AG09309 (cell line): ENCODE measurements around the gene WNT9B.

Experiments
- DNase-seq: peaks from one replicate; pipeline ENCODE4 v3.0.0-alpha.2; 2010; ENCODE audit warnings: low read depth
- H3K4me3 ChIP-seq: 2 replicates; pipeline ENCODE4 v1.5.1; 2011; ENCODE audit warnings: mild to moderate bottlenecking, low read depth, low read length, moderate library complexity; ENCODE audit not compliant: control insufficient read depth
- CTCF ChIP-seq: IDR thresholded peaks from 2 replicates; pipeline ENCODE4 v1.5.1; 2011; ENCODE audit warnings: mild to moderate bottlenecking, low read depth, low read length, inconsistent platforms; ENCODE audit not compliant: insufficient read depth, control insufficient read depth; ENCODE audit errors: missing control alignments

Gene WNT9B

GRCh38 chr17:46890638-46891037 lies 39.3 kb downstream of the WNT9B start:
- TF ChIP-seq CTCF = no peak
- H3K4me3 ChIP-seq = no peak overlapping the region

GRCh38 chr17:46892192-46892703 lies 40.9 kb downstream of the WNT9B start:
- no peak overlapping the region for H3K4me3 ChIP-seq
- DNase-seq = no peak
- no peak for TF ChIP-seq CTCF

More at GRCh38 chr17:46890638-46891037, 39.3 kb downstream of the WNT9B start:
- no peak for DNase-seq

GRCh38 chr17:46894024-46894423 lies 42.6 kb downstream of the WNT9B start:
- no peak for TF ChIP-seq CTCF
- no peak for DNase-seq
- H3K4me3 ChIP-seq = no peak overlapping the region

- no peak for TF ChIP-seq CTCF
- H3K4me3 ChIP-seq = no peak overlapping the region
- no peak for DNase-seq
Measured at GRCh38 chr17:46894476-46895151, 43.2 kb downstream of the WNT9B start.

GRCh38 chr17:46895171-46895570 lies 43.8 kb downstream of the WNT9B start:
- no peak for TF ChIP-seq CTCF
- no peak overlapping the region for H3K4me3 ChIP-seq
- DNase-seq = no peak

GRCh38 chr17:46896991-46897390 lies 45.6 kb downstream of the WNT9B start:
- no peak for DNase-seq
- TF ChIP-seq CTCF = no peak
- H3K4me3 ChIP-seq = no peak overlapping the region

- no peak overlapping the region for H3K4me3 ChIP-seq
- DNase-seq = no peak
- TF ChIP-seq CTCF = no peak
Measured at GRCh38 chr17:46898364-46898763, 47.0 kb downstream of the WNT9B start.
